CD1c-positive myeloid dendritic cell (primary cell): ENCODE data around the gene EXD3.
"Not testable (repeated sequence)": the region's sequence is repeated elsewhere in the genome, so short reads cannot be mapped to it uniquely, and the experiment has no call there.

Experiments
- DNase-seq: peaks from one replicate; pipeline ENCODE4 v3.0.0-alpha.2; 2016; ENCODE audit errors: extremely low spot score

Gene EXD3

DNA sequence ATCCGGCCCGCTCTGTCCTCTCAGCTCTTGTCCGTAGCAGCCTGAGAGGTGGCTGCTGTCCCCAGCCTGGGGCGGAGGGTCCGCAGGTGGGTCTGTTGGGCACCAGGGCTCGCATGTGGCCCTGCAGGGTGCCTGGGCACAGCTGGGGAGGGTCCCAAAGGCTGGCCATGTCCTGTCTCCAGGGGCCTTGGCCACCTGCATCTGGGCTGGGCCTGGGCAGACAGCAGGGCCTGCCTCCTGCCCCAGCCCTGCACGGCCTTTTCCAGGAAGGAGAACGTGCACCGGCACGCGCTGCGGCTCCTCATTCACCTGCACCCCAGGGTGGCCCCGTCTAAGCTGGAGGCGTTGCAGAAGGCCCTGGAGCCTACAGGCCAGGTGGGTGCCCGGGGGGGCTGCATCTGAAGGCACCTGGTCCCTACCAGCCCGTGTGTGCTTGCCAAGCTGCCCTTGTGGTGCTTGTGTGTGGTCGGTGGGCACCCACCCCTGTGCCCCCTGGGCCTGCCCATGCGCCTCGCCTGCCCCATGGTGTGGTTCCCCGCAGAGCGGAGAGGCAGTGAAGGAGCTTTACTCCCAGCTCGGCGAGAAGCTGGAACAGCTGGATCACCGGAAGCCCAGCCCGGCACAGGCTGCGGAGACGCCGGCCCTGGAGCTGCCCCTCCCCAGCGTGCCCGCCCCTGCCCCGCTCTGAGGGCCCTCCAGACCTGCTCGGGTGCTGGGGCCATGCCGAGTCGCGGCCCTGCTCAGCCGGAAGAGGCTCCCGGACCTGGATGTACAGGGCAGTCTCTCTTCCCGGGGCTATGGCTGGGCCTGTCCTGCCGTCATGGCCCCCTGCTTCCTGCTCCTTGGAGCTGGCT, 150.5 kb downstream of the EXD3 start:
- DNase-seq, result no peak

DNA sequence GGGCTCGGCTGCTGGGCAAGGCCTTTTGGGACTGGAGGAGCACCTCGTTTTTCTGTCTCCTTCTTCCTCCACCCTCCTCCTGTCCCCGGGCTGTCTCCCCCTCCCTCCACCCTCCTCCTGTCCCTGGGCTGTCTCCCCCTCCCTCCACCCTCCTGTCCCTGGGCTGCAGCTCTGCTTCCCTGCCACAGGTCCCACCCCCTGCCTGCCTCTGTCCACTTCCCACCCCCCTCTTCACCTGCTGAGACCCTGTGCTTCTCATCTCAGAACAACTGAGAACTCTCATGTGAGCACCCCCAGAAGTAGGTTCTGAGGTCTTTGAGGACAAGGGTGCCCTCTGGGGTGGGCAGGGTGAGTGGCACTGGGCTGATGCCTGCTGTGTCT, 151.3 kb downstream of the EXD3 start:
- no peak for DNase-seq

DNA sequence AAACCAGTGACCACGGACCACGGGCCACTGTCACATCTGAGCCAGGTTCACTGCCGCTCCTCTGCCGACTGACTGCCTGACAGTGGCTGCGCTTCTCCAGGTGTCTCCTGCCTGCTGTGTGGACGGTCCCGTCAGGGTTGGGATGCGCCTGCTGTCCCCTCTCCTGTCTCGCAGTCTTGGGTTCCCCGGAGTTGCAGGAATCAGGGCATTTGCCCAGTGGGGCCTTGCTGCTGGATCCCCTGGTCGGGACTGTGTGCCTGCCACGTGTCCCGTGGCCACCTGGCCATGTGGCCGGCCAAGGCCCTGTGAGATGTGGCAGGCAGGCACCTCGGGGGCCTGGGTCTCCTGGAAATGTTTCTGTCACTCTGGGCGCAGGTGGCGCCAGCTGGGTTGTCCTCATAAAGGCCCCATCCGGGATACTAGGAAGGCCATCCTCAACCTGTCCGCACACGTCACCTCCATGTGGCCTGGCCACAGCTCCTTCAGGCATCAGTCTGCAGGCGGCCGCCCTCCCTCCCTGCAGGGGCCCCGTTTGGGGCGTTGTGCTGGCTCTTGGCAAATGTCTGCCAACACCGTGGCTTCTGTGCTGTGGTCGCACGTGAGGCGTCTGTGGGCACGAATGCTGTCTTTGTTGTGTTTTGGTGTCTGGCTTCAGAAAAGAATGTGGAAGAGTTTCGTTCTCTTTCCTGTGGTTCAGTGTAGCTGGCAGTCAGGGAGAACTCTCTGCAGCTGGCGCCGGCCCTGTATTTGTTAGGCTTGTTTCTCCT, 151.8 kb downstream of the EXD3 start:
- no peak for DNase-seq

DNA sequence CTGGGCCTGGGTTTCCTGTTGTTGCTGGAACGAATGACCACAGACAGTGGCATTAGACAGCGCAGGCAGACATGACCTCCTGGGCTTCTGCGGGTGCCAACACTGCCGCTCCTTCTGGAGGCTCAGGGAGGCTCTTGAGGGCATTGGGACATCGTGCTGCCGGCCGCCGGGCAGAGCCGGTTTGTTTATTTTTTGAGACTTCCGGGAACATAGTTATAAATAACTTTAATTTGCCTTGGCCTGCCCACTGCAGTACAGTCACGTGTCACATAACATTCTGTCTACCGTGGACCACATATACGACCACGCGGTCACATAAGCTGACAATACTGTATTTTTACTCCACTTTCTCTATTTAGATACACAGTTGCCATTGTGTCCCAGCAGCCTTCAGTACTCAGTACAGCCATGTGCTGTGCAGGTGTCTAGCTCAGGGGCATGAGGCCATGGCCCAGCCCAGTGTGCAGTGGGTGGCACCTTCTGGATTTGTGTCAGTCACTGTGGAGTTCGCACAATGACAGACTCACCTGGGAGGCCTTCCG, 153.7 kb downstream of the EXD3 start:
- DNase-seq, result no peak

DNA sequence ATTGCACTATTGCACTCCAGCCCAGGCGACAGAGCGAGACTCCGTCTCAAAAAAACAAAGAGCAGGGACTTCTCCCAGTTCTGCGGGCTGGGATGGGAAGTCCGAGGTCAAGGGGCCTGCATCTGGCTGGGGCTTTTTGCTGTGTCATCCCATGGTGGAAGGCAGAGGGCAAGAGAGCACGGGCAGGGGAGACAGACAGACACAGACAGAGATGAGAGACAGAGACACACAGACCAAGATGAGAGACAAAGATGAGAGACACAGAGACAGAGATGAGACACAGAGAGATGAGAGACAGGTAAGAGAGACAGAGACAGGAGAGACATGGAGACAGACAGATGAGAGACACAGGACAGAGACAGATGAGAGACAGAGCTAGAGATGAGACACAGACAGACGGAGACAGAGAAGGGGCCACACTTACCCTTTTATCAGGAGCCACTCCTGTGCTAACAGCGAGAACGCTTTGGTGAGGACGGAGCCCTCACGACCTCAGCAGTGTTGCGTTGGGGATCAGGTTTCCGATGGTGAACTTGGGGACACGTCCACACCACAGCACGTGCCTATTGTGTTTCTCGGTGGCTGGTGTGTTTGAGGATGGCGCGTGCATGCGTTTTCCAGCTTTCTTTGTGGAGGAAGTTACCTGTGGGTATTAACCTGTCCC, 154.3 kb downstream of the EXD3 start:
- DNase-seq, result no peak

DNA sequence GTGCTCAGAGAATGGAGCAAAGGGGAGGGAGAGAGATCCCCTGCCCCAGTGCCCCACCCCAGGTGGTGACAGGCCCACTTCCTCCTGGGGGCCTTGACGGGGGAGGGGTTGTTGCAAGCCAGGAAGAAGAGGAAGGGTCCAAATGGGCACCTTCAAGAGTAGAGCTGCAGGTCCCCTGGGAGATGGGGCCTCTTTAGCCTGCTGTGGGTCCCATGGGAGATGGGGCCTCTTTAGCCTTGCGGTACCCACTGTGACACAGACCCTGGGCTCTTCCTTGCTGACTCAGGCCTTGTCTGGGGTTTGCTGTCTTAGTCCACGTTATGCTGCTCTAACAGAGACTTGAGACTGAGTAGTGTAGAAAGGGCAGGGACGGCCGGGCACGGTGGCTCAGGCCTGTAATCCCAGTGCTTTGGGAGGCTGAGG, 155.0 kb downstream of the EXD3 start:
- no peak for DNase-seq

DNA sequence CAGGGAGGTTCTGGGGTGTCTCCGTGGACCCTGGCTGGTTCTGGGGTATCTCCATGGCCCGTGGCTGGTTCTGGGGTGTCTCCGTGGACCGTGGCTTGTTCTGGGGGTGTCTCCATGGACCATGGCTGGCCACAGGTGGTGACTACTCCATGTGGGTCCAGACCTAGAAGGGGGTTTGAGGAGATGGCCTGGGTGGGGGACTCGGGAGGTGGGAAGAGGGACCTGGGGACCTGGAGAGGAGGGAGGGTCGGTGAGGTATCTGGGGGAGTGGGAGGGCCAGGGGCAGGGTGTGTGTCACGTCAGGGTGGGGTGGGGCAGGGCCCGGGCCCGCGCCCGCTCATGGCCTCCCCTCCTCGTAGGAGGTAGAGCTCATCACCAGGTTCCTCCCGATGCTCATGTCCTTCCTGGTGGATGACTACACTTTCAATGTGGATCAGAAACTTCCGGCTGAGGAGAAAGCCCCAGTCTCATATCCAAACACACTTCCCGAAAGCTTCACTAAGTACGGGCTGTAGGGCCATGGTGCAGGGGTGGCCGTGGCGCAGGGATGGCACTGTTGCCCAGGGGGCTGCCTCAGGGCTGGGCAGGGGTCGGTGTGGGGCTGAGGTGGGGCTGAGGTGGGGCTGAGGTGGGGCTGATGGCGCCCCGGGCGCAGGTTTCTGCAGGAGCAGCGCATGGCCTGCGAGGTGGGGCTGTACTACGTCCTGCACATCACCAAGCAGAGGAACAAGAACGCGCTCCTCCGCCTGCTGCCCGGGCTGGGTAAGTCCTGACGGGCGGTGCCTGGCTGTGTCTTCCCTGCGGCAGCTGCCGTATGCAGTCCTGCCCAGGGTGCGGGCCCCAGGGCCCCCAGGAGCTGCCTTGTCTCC, 156.1 kb downstream of the EXD3 start:
- DNase-seq, result no peak

DNA sequence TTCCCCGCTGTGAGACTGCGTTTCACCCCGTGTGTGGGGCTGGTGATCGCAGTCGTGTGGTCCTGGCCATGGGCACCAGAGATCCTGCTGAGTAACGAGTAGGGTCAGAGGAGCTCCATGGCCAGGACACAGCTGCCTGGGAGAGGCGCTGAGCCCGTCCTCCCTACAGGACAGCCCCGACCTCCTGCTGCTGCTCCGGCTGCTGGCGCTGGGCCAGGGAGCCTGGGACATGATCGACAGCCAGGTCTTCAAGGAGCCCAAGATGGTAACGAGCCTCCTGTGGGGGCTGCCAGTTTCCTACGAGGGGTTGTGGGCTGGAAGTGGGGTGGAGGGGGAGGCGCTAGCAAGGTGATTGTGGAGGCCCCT, 156.8 kb downstream of the EXD3 start:
- no peak for DNase-seq

DNA sequence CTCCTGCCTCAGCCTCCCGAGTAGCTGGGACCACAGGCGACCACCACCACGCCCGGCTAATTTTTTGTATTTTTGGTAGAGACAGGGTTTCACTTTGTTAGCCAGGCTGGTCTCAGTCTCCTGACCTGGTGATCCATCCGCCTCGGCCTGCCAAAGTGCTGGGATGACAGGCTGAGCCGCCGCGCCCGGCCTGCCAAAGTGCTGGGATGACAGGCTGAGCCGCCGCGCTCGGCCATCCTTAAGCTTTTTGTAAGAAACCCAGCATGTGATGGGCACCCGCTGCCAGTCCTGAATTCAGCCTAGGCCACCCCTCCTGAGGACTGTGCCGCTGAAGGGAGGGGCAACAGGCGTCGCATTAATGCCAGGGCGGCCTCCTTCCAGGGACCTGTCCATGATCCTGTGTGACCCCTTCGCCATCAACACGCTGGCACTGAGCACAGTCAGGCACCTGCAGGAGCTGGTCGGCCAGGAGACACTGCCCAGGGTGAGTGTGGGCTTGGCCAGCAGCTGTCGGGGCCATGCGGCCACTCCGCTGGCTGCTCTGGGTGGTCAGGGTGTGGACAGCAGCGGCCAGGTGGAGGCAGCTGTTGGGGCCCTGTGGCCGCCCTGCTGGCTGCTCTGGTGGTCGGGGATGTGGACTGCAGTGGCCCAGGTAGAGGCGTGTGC, 157.3 kb downstream of the EXD3 start:
- DNase-seq, result no peak

DNA sequence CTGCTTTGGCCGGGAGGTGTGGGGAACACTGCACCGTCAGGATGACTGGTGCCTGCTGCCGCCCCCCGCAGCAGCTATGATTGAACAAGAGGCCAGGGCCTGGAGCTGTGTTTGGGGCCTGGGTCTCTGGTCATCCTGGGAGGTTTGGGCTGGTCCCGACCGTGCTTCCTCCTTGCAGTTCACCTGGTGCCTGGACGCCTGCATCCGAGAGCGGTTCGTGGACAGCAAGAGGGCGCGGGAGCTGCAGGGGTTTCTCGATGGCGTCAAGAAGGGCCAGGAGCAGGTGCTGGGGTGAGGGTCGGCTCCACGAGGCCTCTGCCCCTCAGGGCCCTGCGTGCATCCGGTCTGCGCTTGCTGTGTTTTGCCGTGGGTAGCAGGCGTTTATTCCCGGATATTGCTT, 158.9 kb downstream of the EXD3 start:
- no peak for DNase-seq

DNA sequence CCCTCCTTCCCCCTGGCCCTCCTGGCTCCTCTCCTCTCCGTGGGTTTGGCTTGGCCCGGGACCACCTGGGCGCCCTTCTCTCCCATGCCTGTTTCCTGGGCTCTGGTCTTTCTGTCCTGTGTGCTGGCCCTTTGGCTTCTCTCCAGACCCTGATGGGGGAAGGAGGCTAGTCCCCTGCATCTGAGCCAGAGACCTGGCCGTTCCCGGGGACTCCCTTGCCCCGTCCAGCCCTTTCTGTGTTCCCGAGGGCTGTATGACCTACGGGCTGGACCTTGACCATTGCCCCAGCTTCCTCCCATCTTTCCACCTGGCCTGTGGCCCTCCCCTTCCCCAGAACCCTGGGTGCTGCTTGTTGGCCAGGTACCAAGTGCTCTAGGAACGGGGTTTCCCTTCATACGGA, 159.5 kb downstream of the EXD3 start:
- no peak for DNase-seq

DNA sequence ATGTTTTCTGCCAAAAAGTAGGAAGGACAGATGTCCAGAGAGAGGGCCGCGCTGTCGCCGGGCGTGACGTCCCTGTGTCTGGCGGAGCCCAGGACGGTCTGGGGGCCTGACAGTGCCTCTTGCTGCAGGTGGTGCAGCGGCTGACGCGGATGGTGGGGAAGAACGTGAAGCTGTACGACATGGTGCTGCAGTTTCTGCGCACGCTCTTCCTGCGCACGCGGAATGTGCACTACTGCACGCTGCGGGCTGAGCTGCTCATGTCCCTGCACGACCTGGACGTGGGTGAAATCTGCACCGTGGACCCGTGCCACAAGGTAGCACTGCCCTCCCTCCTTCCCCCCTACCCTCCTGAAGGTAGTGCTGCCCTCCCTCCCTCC, 160.1 kb downstream of the EXD3 start:
- DNase-seq, result no peak

DNA sequence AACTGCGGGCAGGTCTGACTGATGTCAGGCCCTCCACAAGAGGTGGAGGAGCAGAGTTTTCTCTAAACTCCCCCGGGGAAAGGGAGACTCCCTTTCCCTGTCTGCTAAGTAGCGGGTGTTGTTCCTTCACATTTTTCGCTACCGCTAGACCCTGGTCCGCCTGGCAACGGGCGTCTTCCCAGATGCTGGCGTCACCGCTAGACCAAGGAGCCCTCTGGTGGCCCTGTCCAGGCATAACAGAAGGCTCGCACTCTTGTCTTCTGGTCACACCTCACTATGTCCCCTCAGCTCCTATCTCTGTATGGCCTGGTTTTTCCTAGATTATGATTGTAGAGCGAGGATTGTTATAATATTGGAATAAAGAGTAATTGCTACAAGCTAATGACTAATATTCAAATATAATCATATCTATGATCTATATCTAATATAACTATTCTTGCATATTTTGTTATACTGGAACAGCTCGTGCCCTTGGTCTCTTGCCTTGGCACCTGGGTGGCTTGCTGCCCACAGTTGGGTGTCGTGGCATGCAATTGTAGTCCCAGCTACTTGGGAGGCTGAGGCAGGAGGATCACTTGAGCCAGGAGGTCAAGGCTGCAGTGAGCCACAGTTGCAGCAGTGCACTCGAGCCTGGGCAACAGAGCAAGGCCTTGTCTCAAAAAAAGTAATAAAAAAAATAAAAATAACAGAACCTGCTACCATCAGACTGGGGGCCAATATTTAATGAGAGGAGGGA, 160.6 kb downstream of the EXD3 start:
- DNase-seq, result not testable (repeated sequence)
